NOMO-1 treated with DMSO at 0.1 percent for 48 hours (cell line): Measurements from ENCODE around the gene TTR.
A peak's percentile ranks its signal among the peaks of the same experiment; 100 is the strongest.

ENCODE experiments used
- DNase-seq: peaks from one replicate; lab custom pipeline; 2025; ENCODE audit not compliant: unreplicated experiment; lab: John Stamatoyannopoulos, UW

Gene TTR

DNA sequence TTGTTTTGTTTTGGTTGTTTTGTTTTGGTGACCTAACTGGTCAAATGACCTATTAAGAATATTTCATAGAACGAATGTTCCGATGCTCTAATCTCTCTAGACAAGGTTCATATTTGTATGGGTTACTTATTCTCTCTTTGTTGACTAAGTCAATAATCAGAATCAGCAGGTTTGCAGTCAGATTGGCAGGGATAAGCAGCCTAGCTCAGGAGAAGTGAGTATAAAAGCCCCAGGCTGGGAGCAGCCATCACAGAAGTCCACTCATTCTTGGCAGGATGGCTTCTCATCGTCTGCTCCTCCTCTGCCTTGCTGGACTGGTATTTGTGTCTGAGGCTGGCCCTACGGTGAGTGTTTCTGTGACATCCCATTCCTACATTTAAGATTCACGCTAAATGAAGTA, at the start of gene TTR:
TSS of gene TTR (plus strand) at position 250 of the 400 bp plus-strand sequence. CDS start at position 276, 26 bp downstream.
- no peak for DNase-seq

- no peak for DNase-seq
These were observed 45.2 kb upstream of the TTR start for GRCh38 chr18:31546476-31546875.

DNA sequence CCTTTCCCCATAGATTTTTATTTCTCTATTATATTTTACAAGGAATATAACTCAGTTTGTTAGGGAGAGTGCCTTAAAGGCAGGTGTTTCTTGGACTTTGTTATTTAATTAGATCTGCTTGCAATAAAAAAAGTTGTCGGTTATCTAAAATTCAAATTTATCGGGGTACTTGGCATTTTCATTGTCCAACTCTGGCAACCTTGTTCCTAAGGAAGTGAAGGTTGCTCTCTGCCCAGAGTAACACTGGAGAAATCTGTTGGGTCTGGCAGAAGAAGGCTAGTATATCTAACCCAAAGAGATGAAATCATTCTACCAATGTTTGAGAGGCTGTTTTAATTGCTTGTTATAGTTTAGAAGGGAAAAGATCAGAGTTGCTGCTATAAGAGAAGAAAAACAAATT, 42.8 kb upstream of the TTR start:
- no peak for DNase-seq

DNA sequence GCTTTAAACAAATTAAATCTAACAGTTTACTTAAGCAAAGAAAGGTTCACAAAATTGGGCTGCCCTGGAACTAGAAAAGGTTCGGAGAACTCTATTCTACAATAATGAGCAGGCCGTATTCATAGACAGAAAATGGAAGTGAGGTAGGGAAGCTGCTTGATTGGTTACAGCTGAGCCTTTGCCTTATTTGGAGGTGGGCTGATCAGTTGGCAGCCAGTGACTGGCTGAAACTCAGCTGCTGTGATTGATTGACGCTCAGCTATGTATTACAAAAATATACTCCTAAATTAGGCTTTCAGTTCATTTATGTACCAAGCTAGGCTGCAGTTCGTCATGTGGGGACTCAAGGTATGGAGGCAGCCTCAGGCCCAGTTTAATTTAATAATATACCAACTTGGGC, 42.3 kb upstream of the TTR start:
- DNase-seq: no peak

- DNase-seq: no peak
These were observed 39.8 kb upstream of the TTR start for GRCh38 chr18:31551883-31552282.

- peak; percentile 4 for DNase-seq
These were observed 37.9 kb upstream of the TTR start for GRCh38 chr18:31553800-31554199.

- DNase-seq: no peak
These were observed 36.9 kb upstream of the TTR start for GRCh38 chr18:31554776-31555175.

GRCh38 chr18:31555971-31556747, 35.5 kb upstream of the TTR start:
- peak; percentile 72 for DNase-seq

GRCh38 chr18:31557446-31557845, 34.2 kb upstream of the TTR start:
- DNase-seq: no peak

DNA sequence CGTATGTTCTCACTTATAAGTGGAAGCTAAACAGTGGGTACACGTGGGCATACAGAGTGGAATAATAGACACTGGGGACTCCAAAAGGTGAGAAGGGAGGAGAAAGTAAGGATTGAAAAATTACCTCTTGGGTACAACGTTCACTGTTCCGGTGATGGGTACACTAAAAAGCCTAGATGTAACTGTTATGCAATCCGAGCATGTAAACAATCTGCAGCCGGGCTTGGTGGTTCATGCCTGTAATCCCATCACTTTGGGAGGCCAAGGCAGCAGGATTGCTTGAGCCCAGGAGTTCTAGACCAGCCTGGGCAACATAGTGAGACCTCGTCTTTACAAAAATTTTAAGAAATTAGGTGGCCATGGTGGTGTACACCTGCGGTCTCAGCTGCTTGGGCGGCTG, 33.1 kb upstream of the TTR start:
- no peak for DNase-seq

GRCh38 chr18:31562726-31563125, 29.0 kb upstream of the TTR start:
- no peak for DNase-seq

DNA sequence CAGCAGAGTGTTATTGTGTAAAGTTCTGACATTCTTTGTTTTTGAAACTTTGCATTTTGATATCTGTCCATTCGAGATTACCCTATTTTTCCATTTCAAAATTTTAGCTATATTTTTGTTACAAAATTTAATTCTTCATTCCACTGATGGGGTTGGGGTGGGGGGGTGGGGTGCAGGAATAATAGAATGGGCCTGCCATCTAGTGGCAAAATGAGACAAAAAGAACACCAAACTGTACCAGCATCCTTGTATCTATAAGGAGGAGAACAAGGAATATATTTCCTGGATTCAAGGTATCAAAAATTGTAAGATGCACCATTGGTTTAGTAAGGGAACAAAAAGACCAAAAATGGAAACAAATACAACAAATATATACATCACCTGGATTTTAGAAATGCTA, 27.9 kb upstream of the TTR start:
- DNase-seq: no peak

GRCh38 chr18:31565345-31565744, 26.3 kb upstream of the TTR start:
- DNase-seq: no peak

DNA sequence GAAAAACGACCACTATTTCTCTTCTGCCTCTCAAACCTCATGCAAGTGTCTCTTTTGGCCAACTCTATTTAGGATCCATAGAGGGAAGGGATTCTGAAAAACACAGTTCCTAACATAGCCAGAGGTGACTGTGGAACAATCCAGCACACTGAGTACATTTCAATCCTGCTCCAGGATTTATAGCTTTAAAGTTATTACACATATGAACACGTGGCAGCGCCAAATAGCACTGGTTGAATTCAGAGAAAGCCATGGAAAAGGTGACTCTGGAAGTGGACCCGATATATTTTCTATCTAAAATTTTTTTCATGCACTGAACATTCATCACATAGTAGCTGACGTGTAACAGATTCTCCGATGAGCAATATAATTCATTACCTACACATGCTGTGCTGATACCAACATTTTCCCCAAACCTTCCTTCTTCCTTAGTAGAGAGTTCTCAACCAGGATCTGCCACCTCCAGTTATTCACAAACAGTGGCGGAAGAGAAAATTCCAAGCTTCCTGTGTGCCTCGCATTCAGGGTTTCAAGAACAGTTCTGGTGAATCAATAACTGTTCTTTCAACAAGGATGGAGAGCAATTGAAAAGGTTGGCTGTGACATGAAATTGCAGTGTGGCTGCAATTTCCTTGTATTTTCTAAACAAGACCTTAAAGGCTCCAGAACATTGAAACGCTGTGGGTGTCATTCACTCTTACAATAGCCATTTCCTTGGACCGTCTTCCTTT, 25.7 kb upstream of the TTR start:
- DNase-seq: no peak

DNA sequence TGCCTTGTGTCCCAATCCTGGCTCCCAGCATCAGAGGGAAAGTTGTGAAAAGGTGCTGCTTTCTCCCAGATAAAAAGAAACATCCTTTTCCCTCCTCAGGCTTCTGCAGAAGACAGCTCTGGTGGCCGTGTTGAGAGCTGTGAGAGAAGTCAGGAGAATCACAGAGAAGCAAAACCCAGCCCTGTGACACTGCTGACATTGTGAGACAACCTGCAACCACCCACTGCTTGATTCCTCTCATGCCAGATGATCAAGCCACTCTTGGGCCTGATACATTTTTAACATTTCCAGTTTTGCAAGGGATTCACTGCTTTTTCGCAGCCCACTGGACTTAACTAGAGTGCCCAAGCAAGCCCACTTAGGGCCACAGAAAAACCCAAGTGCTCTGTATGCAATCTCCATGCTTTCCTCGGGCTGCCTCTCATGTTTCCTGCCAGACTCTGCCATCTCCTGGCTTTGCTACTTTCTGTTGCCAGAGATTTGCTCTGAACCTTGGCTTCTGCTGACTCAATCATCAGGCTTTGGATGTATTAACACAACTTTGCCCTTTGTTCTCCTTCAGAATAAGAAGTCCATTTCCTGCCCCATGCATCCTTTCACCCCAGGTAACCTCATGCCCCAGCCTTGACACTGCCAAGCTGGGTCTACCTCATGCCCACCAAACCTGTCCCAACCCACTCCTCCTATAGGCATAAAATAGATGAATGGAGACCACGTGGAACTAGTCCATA, 24.9 kb upstream of the TTR start:
- DNase-seq: no peak

- DNase-seq: no peak
These were observed 19.3 kb upstream of the TTR start for GRCh38 chr18:31572368-31572767.

DNA sequence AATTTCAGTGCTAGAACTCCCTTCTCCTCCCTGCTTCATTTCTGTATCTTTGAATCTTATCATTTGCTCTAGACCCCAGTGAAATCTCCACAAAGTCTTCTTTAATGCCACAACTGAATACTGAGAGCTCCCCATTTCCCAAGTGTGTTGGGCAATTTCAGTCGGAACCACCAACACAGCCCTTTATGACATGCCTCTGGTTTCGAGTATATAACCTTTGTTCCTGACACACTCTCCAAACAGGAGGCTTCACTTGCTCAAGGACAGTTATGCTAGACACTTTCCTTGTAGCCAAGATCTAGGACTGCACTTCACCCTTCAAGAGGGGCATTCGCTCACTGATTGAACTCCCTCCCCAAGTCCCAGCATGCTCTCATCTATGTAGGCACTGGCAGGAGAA, 18.6 kb upstream of the TTR start:
- DNase-seq: no peak

DNA sequence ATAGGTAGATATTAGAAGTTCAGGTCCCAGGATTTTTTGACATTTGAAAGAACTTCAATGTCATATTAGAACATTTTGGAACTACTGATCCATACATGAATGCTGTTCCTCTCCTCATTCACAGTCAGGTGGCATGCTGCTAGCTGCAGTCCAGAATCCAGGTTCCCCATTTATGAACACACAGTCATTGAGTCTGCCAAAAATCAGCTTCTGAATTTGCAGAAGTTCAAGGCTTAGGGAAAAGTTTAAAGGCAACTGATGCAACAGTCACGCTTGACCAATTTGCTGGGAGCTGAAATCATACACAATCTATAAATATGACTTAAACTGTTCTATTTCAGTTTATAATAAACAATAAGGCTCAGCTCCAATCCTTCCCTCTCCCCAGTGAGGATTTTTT, 17.3 kb upstream of the TTR start:
- DNase-seq: peak; percentile 73

DNA sequence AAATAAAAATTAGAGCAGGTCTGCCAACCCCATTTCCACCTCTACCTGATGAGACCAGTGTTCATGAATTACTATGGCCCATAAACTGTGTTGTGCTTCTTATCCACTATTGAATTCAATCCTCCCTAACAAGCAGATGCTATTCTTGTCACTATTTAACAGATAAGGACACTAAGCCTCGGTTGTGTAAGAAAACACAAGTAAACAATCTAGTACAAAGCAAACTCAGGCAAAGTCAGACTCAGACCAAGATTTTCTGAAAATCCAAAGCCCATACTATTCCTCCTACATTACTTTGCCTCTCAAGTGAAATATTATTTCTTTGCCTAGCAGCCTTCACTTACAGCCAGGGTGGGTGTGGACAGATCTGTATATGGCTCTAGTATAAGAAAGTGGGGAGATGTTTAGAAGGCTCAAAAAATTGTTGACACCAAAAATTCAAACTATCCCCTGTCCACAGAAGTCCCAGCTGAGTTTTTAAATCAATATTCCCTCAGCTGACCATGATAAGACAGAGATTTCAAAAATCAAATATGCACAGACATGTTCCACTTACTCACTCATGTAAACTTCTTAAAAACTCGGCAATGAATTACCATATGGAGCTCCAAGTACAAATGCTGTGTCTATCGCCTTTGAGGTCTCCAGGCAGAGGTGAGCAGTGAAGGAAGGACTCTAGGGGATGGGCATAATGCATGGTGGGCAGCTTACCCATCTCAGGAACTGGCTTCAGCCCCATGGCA, 16.0 kb upstream of the TTR start:
- DNase-seq: no peak

DNA sequence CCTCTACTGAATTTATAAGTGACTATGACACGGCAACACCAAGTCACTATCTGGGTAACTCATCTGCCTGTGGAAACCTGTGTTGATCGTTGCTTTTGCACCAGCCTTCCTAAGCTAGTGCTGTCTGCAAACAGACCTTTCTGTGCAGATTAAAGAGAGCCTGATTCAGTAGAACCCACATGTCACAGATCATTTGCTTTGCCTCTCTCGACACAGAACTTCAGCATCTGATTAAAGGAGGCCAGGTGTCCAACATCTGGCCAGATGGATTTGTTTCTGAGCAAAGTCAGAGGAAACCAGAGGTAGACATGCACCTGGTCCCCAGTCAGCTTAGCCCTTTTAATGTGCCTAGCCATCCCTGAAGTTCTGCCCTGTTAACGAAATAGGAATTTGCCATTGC, 15.0 kb upstream of the TTR start:
- no peak for DNase-seq

GRCh38 chr18:31577195-31577594, 14.5 kb upstream of the TTR start:
- DNase-seq: no peak
